NCI-H1092 treated with DMSO at 0.1 percent for 48 hours (cell line): ENCODE data around the gene EFHD1.
"Not testable (repeated sequence)": the region's sequence is repeated elsewhere in the genome, so short reads cannot be mapped to it uniquely, and the experiment has no call there.

Experiments
- DNase-seq: peaks from one replicate; lab custom pipeline; 2025; lab: John Stamatoyannopoulos, UW

Gene EFHD1

DNA sequence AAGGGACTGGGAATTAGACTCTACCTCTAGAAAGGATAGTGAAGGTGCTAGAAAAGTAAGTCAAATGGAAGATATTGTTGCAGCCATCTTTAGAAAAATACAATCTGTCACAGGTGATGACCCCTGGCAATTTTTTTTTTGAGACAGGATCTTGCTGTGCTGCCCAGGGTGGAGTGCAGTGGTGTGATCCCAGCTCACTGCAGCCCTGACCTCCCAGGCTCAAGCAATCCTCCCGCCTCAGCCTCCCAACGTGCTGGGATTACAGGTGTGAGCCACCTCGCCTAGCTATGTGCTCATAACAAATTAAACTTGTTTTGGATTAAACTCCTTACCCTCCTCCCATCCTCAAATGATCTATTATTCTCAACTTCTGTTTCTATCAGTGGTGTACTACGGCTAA, 59.9 kb downstream of the EFHD1 start:
- no peak for DNase-seq

DNA sequence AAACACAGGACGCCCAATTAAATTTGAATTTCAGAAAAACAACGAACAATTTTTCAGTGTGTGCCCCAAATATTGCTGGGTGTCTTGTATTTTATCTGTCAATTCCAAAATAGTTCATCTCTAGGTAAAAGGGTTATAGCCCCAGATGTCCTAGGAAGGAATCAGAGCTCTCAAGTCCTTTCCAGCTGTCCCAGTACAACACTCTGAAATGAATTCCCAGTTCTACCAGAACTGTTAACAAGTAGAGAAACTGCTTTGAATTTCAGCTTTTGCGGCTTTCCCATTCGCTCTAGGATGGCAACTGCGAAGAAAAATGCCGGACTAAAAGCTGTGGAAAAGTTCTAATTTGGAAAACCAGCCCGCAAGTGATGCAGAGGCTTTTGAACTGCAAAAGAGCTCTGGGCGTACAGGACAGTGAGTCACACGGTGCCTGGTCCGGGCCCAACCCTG, 63.2 kb downstream of the EFHD1 start:
- no peak for DNase-seq

DNA sequence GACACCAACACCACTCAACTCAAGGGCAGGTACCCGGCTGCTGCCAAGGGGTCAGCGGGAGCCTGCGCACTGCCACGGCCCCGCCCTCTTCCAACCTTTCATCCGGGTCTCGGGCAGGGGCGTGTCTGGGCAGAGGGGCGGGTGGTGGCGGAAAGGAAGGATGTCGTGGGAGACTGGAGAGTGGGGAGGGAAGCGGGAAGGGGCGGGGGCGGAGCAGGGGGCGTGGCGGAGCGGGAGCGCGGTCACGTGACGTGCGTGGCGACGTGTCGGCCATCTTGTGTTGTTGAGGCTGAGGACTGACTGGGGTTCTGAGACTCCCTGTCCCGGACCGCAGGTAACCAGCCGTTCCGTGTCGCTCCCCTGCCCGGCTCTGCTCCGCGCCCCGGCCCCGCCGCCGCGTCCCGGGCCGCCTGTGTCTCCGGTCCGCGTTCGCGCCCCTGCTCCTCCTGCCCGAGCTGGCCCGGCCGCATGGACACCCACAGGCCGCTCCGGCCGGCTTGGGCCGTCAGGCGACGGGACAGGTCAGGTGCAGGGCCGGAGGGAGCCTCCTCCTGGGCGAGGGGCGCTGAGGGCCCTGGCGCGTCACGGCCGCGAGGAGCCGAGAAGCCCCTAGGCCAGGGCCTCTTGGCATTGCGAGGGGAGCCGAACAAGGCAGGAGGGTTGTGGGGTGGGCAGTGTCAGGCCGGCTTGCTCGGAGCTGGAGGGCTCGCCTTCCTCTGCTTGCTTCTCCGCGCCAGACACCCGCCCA, 63.8 kb downstream of the EFHD1 start, which contains the start of gene GIGYF2:
Gene GIGYF2 (plus strand): TSS at position 273 of the 748 bp plus-strand sequence. CDS start 37,867 bp downstream, outside the sequence.
- peak; percentile 95 for DNase-seq

DNA sequence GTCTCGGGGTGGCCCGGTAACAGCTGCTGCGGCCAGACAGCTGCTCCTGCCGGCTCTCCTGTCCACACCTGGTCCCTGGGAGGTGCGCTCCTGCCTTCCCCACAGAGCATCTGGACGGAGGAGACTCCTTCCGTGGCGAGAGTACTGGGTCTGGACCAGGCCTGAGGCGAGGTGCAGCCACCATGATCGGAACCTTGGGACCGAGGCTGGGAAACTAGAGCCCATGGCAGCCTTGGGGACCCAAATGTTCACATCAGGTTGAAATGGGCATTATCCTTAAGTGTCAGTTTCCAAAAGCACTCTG, 64.4 kb downstream of the EFHD1 start:
- no peak for DNase-seq

DNA sequence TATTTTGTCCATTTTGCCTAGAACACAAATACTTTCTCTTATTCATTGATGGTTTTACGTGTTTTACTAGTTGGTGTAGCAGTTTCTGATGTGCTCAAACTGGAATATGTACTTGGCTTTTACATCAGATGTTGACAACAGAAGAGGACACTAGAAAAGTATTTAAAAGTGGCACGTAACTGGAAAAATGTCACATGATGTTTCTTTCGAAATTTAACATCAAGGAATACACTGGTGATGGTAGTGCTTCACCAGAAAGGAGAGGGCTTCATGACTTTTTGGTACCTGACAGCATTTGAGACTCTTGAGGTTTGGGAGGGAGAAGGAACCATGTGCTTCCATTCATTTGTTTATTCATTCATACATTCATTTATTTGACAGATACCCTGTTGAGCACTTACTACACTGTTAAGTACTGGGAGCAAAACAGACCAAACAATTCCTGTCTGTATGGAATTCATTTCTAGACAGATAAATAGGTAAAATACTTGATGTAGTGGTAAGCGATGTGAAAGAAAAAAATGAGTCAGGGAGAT, 65.2 kb downstream of the EFHD1 start:
- no peak for DNase-seq

DNA sequence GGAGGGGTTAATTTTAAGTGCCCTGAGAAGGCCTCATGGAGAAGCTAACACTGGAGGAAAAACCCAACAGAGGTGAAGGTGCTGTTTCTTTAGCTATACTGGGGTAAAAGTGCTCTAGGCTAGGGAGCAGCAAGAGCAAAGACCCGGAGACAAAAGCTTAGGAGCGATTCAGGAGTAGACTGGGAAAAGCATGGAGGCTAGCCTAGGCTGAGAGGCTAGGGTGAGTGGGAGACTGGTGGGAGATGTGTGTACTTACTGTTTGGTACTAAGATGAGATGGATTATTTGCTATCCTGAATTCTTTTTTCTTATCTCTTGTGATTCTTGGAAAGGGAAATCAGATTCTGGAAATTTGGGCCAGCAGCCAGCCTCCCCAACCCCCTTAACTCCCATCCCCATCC, 65.7 kb downstream of the EFHD1 start:
- no peak for DNase-seq

DNA sequence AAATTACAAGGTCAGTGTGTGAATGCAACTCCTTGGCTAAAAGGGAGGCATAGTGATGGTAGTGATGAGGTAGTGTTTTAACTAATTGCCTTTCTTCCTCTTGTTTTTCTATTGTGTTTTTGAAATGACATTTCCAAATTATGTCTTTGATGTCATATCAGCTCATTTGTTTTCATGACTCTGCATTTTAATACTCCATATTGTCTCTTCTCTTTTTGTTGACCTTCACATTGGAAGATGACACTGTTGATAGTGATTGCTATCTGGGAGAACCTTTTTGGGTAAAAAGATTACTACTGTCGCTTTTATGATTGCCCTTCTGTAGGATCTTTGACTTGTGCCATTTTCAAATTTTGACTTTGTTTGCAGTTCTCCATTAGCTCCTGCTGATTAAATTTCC, 66.8 kb downstream of the EFHD1 start:
- DNase-seq: no peak

DNA sequence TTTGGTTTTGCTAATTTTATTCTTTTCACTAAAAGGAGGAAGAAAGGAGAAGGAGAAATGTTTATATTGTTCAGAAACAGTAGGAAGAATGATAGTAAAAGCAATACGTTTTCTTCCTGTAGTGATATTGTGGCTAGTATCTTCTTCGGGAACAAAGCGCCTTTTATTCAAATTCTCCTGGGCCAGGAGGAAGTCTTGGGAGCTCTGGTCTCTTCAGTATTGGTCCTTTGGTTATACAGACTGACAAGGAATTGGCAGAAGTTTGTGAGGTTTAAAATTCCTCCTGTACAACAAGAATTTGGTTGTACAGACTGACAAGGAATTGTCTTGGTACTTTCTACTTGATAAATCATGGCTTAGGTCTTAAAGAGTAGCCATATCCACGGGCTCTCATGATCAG, 73.7 kb downstream of the EFHD1 start:
- DNase-seq: no peak

DNA sequence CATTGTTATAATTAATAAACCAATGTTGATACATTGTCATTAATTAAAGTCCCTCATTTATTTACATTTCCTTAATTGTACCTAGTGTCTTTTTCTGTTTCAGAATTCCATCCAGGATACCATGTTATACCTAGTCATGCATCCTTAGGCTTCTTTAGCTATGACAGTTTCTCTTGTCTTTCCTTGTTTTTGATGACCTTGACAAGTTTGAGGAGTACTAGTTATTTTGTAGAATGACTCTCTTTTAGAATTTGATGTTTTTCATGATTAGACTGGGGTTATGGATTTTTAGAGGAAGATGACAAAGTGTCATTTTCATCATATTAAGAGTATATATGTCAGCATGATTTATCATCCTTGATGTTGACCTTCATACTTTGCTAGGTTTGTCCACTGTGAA, 80.1 kb downstream of the EFHD1 start:
- DNase-seq: no peak

DNA sequence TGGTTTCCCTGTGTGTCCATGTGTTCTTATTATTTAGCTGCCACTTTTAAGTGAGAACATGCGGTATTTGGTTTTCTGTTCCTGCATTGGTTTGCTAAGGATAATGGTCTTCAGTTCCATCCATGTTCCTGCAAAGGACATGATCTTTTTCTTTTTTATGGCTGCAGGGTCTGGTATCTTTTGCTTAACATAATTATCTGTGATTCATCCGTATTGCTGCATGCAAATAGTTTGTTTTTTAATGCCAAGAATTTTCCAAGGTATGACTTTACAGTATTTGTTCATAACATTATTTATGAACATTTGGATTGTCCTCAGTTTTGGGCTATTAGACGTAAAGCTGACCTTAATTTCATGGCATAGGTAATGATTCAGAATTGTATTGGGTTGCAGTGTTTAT, 81.6 kb downstream of the EFHD1 start:
- no peak for DNase-seq

DNA sequence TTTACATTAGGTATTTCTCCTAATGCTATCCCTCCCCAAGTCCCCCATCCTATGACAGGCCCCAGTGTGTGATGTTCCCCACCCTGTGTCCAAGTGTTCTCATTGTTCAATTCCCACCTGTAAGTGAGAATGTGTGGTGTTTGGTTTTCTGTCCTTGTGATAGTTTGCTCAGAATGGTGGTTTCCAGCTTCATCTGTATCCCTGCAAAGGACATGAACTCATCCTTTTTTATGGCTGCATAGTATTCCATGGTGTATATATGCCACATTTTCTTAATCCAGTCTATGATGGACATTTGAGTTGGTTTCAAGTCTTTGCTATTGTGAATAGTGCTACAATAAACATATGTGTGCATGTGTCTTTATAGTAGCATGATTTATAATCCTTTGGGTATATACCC, 86.7 kb downstream of the EFHD1 start:
- not testable (repeated sequence) for DNase-seq

DNA sequence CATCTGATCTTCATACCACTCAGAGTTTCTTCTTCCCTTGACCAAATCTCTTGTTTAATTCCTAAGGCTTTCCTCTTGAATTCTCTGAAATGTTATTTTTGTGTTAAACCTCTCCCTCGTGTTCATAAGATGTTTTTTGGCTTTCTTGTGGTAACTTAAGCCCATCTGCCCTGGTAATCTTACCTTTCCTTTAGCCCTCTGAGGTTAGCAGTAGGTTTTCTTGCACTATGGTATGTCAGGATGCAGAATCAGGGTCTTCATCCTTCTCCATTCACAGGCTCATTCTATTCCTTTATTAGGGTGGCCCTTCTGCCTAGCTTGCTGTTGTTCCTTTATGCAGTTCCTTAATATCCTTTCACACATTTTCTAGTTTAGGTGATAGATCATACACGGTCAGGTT, 87.9 kb downstream of the EFHD1 start:
- no peak for DNase-seq

DNA sequence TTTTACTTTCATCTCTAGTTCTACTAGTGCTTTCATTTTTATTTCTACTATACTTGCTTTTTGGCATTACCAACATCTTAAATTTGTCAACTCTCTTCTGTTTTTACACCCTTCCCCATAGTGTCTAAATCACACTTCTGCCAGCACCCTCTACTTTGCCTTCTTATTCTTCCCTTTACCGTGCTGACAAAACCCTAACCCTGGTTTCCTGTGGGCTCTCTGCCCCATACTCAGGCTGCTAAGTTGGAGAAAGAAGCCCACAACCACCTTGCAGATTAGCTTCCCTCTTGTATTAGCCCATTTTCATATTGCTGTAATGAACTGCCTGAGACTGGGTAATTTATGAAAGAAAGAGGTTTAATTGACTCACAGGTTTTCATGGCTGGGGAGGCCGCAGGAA, 88.5 kb downstream of the EFHD1 start:
- no peak for DNase-seq

DNA sequence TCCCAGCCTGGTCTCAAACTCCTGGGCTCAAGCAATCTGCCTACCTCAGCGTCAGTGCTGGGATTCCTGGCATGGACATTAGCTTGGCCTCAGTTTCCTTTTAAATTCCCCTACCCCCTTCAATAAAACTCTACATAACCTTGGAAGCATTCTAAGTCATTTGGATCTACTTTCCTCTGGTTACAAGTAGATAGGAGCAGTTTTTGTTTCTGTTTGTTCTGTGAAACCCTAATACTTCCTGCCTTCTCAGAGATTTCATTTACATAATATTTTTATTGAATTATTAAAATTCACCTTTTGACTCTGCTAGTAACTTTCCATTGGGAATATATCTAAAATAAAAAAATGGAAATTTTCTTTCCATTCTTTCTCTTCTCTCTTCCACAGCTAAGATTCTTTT, 89.6 kb downstream of the EFHD1 start:
- no peak for DNase-seq

DNA sequence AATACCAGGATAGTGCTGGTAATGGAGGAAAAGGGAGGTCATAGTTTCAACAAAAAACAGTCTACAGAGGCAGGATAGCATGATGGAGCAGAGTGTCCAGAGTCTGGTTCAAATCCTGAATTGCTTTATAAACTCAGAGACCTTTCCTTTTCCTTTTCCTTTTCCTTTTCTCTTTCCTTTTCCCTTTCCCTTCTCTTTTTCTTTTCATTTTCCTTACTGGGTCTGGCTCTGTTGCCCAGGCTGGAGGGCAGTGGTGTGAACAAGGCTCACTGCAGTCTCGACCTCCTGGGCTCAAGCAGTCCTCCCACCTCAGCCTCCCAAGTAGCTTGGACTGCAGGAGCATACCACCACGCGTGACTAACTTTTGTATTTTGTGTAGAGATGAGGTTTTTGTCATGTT, 95.4 kb downstream of the EFHD1 start:
- no peak for DNase-seq

DNA sequence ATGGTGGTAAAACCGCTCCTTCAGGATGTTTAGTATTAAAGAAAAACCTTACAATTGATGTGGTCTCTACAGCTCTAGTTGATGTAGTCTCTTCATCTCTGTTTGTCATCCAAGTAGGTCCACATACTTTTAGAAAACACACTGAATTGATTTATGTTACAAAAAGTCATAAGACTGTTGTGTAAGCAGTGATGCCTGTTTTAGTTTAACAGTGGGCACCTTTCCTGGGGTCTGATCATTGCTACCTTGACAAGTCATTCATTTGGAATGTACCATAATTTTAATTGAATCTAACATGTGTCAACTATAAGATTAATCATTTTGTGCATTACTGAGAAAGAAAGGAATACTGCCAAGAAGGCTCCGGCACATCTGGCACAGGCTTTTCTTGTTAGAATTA, 98.1 kb downstream of the EFHD1 start:
- no peak for DNase-seq
